ENCODE results near the gene MRM1. TPM values are rescaled to one million over a fixed set of nuclear protein-coding genes. Genes with fewer than 3 reads are reported as not detected.

The MRM1 gene
- total RNA-seq, 6 experiments from 2014 or later = 2.5 to 8.6 (median 6.0) TPM

DNA sequence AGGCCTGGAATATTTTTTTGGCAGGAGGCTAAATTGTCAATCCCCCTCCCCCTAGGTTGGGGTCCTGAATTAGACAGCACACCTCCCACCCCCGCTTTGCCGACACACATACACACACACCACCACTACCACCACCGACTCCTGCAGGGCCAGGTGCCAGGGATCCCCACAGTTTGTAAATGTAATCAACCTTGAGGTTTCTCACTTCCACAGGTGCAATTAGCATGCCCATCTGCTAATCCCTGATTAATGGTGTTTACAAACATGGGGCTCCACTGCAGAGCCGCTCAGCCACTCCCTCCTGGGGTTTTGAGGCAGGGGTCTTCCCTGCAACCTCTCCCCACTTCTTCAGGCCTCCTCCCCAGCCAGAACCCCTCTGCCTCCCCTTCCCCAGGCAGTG lies 11.8 kb downstream of the MRM1 start:
- H3K27ac ChIP-seq = no peak overlapping the region
- 79% methylated on average over 4 of the region's 4 CpGs for WGBS (ENCODE audit: insufficient coverage, low coverage, low lambda C conversion rate, missing lambda C conversion rate)
- ATAC-seq (no peak), DNase-seq (no peak)
- H3K36me3 ChIP-seq = no peaks in the 10 kb centered on the region
- no peaks in the 10 kb centered on the region for H3K4me1 ChIP-seq
- intact Hi-C loops (cut with DNase I) = no loop called here
- no peaks in the 10 kb centered on the region for H3K27me3 ChIP-seq
- H3K9me3 ChIP-seq = no peaks in the 10 kb centered on the region
- TF ChIP-seq POLR2A (IDR thresholded peaks at IDR 0.05) = no peak
- TF ChIP-seq, protein P1, sequence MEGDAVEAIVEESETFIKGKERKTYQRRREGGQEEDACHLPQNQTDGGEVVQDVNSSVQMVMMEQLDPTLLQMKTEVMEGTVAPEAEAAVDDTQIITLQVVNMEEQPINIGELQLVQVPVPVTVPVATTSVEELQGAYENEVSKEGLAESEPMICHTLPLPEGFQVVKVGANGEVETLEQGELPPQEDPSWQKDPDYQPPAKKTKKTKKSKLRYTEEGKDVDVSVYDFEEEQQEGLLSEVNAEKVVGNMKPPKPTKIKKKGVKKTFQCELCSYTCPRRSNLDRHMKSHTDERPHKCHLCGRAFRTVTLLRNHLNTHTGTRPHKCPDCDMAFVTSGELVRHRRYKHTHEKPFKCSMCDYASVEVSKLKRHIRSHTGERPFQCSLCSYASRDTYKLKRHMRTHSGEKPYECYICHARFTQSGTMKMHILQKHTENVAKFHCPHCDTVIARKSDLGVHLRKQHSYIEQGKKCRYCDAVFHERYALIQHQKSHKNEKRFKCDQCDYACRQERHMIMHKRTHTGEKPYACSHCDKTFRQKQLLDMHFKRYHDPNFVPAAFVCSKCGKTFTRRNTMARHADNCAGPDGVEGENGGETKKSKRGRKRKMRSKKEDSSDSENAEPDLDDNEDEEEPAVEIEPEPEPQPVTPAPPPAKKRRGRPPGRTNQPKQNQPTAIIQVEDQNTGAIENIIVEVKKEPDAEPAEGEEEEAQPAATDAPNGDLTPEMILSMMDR (IDR thresholded peaks at IDR 0.05) = no peak
- no peak overlapping the region for H3K4me3 ChIP-seq

DNA sequence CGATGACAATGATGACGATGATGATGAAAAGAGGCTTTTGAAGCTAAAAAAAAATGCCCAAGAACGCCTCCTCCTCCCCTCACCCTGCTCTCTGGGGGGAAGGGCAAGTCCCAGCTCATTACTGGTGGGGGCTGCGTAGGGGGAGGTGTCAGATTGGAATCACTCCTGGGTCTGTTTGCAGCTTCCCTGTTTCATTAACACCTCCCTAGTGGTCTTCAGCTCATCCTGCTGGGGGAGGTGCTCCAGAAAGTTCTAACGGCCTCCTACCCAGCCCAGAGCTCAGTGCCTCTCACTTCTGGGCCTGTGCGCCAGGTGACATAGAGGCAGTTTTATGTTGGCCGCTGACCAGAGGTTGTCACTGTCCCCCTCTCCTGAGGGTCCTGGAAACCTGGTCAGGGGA lies 12.7 kb downstream of the MRM1 start:
- no peak for TF ChIP-seq POLR2A (IDR thresholded peaks at IDR 0.05)
- TF ChIP-seq, protein P1 (IDR thresholded peaks at IDR 0.05) = no peak

DNA sequence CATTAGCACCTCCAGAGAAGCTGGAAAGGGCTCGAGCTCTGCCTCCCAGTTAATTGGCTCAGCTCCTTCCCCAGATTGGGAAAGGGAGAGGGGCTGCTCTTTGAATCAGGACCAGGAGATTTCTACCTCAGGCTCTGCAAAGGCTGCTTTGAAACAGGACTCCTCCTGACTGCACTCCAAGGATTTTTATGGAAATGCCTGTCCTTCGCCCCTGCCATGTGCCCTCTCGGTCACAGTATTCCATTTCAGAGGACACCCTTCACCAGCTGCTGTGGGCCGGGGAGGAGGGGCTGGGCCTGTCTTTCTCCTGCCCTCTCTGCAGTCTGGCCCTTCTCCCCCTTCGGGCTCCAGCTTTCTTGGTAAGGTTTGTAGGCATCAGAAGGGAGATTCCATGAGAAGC lies 13.6 kb downstream of the MRM1 start:
- ATAC-seq = no peak
- no peaks in the 10 kb centered on the region for H3K27me3 ChIP-seq
- no peaks in the 10 kb centered on the region for H3K9me3 ChIP-seq
- no peaks in the 10 kb centered on the region for H3K36me3 ChIP-seq
- H3K4me1 ChIP-seq = no peaks in the 10 kb centered on the region
- intact Hi-C loops (cut with DNase I) = no loop called here
- H3K27ac ChIP-seq = no peak overlapping the region
- DNase-seq = no peak
- WGBS (ENCODE audit: insufficient coverage, low coverage, low lambda C conversion rate, missing lambda C conversion rate) = 53% methylated on average over 4 of the region's 5 CpGs
- no peak overlapping the region for H3K4me3 ChIP-seq
- TF ChIP-seq POLR2A (IDR thresholded peaks at IDR 0.05) = no peak
- TF ChIP-seq, protein P1 (IDR thresholded peaks at IDR 0.05) = no peak

More for the DNA sequence above, 12.7 kb downstream of the MRM1 start:
- no peak for ATAC-seq
- H3K9me3 ChIP-seq = no peaks in the 10 kb centered on the region
- no peak for DNase-seq
- intact Hi-C loops (cut with DNase I) = no loop called here
- no peaks in the 10 kb centered on the region for H3K4me1 ChIP-seq
- H3K4me3 ChIP-seq = no peak overlapping the region
- no peaks in the 10 kb centered on the region for H3K36me3 ChIP-seq
- no peak overlapping the region for H3K27ac ChIP-seq
- 76% methylated on average over 3 of the region's 7 CpGs for WGBS (ENCODE audit: insufficient coverage, low coverage, low lambda C conversion rate, missing lambda C conversion rate)
- no peaks in the 10 kb centered on the region for H3K27me3 ChIP-seq

- intact Hi-C loops (cut with DNase I) = no loop called here
- Histone ChIP-seq H3K27ac (no peak overlapping the region), H3K36me3 (no peaks in the 10 kb centered on the region), H3K4me1 (no peaks in the 10 kb centered on the region), H3K27me3 (no peaks in the 10 kb centered on the region), H3K9me3 (no peaks in the 10 kb centered on the region), H3K4me3 (no peak overlapping the region)
- DNase-seq (no peak), ATAC-seq (no peak)
- 75% methylated on average over 7 of the region's 16 CpGs for WGBS (ENCODE audit: insufficient coverage, low coverage, low lambda C conversion rate, missing lambda C conversion rate)
- TF ChIP-seq, protein P1 (IDR thresholded peaks at IDR 0.05) = no peak
- no peak for TF ChIP-seq POLR2A (IDR thresholded peaks at IDR 0.05)
These were observed 15.0 kb downstream of the MRM1 start for GRCh38 chr17:36616061-36617029.
